T-helper 2 cell treated with Interferon-gamma antibody and Interleukin-4, amounts not matched to agents 100 ng/mL and 5 ng/mL, for 36 hours (primary cell): ENCODE measurements around the gene LRRC66. TPM values are rescaled to one million over a fixed set of nuclear protein-coding genes. Genes with fewer than 3 reads are reported as not detected.

Experiments
- intact Hi-C: fragments of 100-400 bp; cut with micrococcal nuclease; formaldehyde crosslinking; loops from one replicate; pipeline ENCODE4 v1.15.1; 2023
- total RNA-seq: library from RNA; stranded (reverse); gene quantifications from 2 replicates; pipeline ENCODE4 v1.2.3, GENCODE V29; 2022

Gene LRRC66, protein sequence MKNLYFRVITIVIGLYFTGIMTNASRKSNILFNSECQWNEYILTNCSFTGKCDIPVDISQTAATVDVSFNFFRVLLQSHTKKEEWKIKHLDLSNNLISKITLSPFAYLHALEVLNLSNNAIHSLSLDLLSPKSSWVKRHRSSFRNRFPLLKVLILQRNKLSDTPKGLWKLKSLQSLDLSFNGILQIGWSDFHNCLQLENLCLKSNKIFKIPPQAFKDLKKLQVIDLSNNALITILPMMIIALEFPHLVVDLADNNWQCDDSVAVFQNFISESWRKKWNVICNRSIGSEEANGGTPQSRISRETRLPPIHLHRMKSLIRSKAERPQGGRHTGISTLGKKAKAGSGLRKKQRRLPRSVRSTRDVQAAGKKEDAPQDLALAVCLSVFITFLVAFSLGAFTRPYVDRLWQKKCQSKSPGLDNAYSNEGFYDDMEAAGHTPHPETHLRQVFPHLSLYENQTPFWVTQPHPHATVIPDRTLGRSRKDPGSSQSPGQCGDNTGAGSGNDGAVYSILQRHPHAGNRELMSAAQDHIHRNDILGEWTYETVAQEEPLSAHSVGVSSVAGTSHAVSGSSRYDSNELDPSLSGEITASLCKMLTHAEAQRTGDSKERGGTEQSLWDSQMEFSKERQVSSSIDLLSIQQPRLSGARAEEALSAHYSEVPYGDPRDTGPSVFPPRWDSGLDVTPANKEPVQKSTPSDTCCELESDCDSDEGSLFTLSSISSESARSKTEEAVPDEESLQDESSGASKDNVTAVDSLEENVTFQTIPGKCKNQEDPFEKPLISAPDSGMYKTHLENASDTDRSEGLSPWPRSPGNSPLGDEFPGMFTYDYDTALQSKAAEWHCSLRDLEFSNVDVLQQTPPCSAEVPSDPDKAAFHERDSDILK
- total RNA-seq, result 0.11 and 0.20 TPM in 2 replicates

GRCh38 chr4:52019936-52020657 lies at the start of gene LRRC66:
Gene LRRC66 (minus strand): TSS chr4:52020363. CDS start chr4:52017613, 2,750 bp downstream.
- intact Hi-C loops, result no loop called here

- intact Hi-C loops, result no loop called here
These were observed 49.4 kb upstream of the LRRC66 start for GRCh38 chr4:52069571-52069970.

DNA sequence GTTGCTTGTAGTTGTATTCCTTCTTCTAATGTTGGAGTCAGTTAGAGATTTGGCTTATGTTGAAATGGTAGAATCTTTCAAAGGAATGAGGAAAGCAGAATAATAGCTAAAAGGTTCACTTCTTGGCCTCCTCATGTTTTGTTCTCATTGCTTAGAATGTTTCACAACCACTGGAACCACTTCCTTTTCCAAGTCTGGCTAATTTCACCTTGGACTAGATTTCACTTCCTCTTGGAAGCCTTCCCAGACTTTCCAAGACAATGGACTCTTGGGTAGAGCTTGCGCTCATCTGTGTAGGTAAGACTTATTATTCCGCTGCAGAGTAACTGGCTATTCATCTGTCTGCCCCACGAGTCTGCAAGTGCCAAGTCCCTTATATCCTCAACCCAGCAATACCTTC lies 39.2 kb upstream of the LRRC66 start:
- intact Hi-C loops, result no loop called here

DNA sequence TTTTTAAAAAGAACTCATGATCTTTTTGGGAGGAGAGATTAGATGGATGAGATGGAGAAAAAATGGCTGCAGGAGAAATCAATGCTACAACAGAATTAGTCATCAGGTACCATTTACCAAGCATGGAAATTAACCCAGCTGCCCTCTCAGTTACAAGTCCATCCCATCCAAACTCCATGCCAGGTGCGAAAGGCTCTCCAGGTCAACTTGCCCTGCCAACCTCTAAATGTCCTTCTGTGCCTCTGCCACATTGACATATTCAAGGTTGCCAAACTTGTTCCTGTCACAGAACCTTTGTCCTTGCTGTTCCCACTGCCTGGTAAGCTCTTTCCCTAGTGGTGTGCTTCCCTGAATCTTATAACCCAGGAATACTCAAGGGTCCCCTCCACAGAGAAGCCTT lies 38.1 kb upstream of the LRRC66 start:
- intact Hi-C loops, result no loop called here

DNA sequence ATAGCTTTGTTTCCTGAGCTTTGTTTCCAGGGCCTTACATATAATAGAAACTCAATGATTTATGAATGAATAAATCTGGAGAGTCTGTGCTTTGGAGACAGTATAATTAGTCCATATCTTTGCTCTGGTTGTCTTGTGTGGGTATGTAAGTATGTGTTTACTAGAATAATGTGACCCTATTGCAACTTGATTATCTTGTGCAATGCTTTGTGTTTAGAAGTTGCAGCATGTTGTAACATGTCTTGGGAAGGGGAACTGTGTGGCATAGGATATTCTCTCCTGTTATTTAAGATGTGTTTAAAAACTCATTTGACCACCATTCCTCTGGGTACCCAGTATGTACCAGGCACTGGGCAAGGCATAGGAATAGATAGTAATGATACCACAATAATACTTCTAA lies 37.0 kb upstream of the LRRC66 start:
- intact Hi-C loops, result no loop called here

- intact Hi-C loops, result no loop called here
These were observed 34.1 kb upstream of the LRRC66 start for GRCh38 chr4:52054254-52054653.

DNA sequence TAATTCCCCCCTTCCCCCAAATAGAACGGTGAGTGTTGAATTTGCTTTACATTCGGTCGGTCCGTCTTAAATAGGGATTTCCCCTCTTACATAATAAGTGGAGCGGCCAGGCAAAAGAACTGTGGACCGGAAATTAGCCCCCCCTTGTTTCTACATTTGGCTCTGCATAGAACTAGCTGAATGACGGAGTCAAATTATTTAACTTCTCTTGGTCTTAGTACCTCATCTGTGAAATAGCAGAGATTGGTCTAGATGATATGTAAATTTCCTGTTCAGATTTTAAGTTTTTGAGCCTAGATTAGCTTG lies 32.3 kb upstream of the LRRC66 start:
- intact Hi-C loops, result no loop called here

GRCh38 chr4:52051615-52052474 lies 31.7 kb upstream of the LRRC66 start:
- intact Hi-C loops, result no loop called here

- intact Hi-C loops, result no loop called here
These were observed 31.1 kb upstream of the LRRC66 start, which contains the start of gene SPATA18 for GRCh38 chr4:52051213-52051614. Gene SPATA18 (plus strand): TSS chr4:52051304. CDS start chr4:52051705, 401 bp downstream.

- intact Hi-C loops, result no loop called here
These were observed 29.1 kb upstream of the LRRC66 start for GRCh38 chr4:52049266-52049665.

DNA sequence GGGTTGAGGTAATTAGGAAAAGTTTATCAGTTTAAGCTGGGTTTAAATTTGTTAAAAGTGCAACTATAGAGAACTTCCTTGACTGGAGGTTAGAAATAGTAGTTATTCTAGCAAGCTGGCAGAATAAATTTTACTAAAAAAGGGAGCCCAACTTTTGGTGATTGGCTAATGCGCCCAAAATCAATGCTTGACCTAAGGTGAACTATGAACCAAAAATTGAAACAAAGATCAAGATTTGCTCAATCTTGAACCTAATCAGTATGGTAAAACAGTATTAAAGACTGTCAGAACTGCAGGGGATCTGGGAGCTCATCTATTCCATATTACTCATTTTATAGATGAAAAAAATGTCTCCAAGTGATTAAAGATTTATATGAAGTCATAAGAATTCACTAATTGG lies 24.9 kb upstream of the LRRC66 start:
- intact Hi-C loops, result no loop called here

DNA sequence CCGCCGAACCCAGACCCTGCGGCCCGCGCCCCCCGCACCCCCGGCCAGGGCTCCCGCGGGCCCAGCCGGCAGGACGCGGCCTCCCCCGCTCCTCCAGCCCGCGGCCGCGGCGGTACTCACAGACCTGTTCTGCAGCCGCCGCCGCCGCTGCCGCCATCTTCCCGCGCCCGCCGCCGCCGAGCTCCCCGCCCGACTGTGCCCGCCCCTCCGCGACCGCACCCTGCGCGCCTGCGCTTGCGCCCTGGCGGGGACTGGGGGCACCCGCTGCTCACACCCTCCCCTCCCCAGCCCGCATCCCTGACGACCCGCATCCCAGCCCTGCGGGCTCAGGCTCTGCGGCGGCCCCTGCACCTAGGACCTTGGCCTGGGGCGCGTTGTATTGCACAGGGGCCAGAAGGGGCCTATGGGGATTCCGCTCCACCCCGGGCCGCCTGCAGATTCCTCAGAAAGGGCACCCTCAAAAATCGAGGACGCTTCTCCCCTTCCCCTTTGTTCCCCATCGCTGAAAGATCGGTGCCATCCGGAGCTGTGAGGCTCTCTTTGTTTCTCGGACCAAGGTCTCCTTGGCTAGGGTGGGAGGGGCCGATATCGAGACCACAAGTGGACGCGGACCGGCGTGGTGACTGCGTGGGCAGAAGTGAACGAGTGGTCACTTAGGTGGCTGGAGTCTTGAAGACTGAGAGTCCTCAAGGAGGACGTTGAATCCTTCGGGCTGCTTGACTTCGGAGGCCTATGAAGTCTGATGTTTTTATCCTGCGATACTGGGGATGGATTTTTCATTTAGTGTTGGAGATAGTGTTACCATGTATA lies 18.1 kb upstream of the LRRC66 start, which contains the start of gene SGCB:
Gene SGCB (minus strand): TSS at position 197 of the 810 bp plus-strand sequence. CDS start 40 bp downstream, at position 157.
- intact Hi-C loops, result loop anchor here (1.0 to 5.0 kb wide), 2 partner anchors 196 to 824 kb away; partner anchors contain the start of gene RASL11B

DNA sequence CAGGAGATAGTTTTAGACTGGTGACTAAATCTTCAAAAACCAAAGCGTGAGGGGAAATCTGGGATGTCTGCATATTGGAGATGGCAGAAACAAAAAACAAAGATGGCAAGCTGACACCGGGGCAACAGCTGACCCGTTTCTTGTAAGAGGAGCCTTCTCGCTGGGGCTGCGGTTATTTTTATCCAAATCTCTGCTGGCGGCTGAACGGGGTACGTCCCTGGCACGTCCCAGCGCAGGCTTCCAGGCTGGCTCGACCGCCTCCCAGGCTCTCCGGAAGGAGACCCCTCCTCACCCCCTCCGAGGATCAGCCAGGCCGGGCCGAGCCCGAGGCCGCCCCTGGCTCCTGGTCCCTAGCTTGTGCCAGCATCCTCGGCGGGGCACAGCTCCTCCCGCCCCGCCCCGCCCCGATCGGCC lies 17.5 kb upstream of the LRRC66 start:
- intact Hi-C loops, result loop anchor here (1.0 to 5.0 kb wide), 2 partner anchors 195 to 825 kb away; partner anchors contain the start of gene RASL11B

DNA sequence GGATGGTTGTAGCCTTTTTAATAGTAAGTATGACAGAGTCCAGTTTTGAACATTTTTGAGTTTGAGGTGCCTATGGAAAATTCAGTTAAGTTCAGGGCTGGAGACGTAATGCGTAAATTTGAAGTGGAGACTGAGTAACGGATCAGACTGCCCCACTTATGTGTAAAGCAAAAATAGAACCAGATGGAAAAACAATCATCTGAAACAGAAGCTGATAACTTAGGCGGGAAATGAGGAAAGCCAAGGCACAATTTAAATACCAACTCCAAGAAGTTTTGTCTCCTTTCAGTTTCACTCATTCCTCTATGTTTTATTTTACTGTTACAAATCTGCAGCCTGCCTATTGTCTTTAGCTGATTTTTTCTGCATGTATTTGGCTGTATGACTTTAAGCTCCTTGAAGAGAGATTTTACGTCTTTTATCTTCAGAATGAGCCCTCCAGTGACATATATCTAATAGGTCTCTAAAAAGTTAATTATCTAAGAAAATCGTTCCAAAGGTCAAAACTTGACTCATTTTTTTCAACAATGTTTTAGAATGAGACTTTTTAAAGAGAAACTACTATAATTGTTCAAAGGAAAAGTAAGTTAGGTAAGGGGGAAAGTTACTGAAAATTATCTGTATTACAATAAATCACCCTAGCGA lies 16.8 kb upstream of the LRRC66 start:
- intact Hi-C loops, result loop anchor here (5.0 kb wide), 1 partner anchor 825 kb away; the partner anchor contains the start of gene RASL11B

DNA sequence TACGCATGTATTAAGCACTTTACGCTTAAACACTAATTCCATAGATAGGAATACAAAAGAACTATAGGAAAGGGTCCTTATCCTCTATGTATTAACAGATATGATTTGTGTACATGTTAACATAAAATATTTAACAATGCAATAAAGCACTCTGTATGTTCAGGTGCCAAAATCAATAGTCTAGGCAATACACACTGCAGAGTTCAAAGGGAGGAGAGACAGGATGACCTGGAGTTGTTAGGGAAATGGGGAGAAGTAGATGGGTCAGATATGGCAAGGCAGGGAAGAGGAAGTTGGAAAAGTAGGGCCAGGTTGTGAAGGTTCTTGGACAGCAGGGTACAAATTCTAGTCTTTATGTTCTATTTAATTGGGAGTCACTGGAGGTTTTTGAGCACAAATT lies 15.0 kb upstream of the LRRC66 start:
- intact Hi-C loops, result loop anchor here (5.0 kb wide), 1 partner anchor 827 kb away; the partner anchor contains the start of gene RASL11B

DNA sequence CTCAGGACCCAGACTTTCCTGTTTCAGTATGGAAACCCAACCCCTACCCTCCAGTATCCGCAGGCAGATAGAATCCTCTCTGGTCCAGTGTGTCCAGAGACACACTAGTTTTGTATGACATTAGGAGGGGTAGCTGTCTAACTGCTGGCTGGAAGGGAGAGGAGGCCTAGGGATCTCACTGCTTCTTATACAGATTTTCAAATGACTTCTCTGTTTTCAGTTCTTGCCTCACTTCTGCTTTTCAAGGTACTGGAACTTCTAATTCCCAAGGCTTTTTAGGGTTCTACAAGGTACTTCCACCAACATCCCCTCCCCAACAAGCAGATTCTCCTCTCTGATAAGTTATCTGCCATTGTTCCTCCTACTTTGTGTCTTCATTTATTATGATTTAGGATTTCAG lies 11.8 kb upstream of the LRRC66 start:
- intact Hi-C loops, result no loop called here

DNA sequence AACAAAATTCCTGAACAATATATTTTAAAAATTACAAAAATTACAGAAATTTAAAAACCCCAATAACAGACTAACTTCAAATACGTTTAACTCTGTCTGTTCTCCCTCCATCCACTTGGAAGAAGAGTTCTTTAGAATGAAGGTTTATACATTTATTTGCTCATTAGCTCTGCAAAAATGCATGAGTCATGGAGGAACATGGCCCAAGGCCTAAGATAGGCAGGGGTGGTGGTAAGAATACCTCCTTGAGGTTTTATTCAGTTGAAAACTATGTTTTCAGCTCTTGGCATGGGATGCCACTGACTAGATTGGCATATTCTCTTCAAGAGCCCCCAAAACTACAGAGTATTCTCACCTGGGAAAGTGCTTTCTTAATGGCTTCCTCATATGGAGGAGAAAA lies 8.8 kb upstream of the LRRC66 start:
- intact Hi-C loops, result loop anchor here (5.0 kb wide), 1 partner anchor 132 kb away; no protein-coding TSS in a partner anchor

- intact Hi-C loops, result no loop called here
These were observed 2.3 kb downstream of the LRRC66 start for GRCh38 chr4:52017814-52018213.

DNA sequence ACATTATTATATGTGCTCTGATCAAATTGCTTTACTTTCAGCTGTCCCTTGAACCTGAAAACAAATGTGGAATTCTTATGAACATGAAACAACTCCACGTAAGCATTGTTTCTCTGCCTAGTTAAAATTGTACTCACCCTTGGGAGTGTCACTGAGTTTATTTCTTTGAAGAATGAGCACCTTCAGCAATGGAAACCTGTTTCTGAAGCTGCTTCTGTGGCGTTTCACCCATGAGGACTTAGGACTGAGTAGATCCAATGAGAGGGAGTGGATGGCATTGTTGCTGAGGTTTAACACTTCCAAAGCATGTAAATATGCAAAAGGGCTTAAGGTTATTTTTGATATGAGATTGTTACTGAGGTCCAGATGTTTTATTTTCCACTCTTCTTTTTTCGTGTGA lies 3.2 kb downstream of the LRRC66 start:
- intact Hi-C loops, result no loop called here
